Astrocyte (in vitro differentiated cells and primary cell): ENCODE results near the gene CAPZB.

Experiments
- EZH2 ChIP-seq: IDR thresholded peaks from 2 replicates; pipeline ENCODE4 v1.6.1; 2012; ENCODE audit warnings: mild to moderate bottlenecking, low read length, inconsistent platforms; ENCODE audit not compliant: insufficient read depth
- TF ChIP-seq, protein P1 (sequence below): IDR thresholded peaks from 2 replicates; pipeline ENCODE4 v1.5.1; 2011; ENCODE audit warnings: low read depth, mild to moderate bottlenecking, inconsistent platforms, low read length, moderate library complexity; ENCODE audit not compliant: insufficient read depth

GRCh38 chr1:19449454-19450228, 35.7 kb downstream of the CAPZB start:
- TF ChIP-seq, protein P1, sequence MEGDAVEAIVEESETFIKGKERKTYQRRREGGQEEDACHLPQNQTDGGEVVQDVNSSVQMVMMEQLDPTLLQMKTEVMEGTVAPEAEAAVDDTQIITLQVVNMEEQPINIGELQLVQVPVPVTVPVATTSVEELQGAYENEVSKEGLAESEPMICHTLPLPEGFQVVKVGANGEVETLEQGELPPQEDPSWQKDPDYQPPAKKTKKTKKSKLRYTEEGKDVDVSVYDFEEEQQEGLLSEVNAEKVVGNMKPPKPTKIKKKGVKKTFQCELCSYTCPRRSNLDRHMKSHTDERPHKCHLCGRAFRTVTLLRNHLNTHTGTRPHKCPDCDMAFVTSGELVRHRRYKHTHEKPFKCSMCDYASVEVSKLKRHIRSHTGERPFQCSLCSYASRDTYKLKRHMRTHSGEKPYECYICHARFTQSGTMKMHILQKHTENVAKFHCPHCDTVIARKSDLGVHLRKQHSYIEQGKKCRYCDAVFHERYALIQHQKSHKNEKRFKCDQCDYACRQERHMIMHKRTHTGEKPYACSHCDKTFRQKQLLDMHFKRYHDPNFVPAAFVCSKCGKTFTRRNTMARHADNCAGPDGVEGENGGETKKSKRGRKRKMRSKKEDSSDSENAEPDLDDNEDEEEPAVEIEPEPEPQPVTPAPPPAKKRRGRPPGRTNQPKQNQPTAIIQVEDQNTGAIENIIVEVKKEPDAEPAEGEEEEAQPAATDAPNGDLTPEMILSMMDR, result no peak
- no peak for TF ChIP-seq EZH2
